HG02884 (cell line): ENCODE results near the gene PLEKHG7.

Experiments
- ATAC-seq: cut with Tn5 transposase; IDR thresholded peaks from one replicate; pipeline ENCODE4 v1.9.1; 2021; ENCODE audit warnings: mild to moderate bottlenecking, moderate library complexity; ENCODE audit not compliant: unreplicated experiment

The PLEKHG7 gene

DNA sequence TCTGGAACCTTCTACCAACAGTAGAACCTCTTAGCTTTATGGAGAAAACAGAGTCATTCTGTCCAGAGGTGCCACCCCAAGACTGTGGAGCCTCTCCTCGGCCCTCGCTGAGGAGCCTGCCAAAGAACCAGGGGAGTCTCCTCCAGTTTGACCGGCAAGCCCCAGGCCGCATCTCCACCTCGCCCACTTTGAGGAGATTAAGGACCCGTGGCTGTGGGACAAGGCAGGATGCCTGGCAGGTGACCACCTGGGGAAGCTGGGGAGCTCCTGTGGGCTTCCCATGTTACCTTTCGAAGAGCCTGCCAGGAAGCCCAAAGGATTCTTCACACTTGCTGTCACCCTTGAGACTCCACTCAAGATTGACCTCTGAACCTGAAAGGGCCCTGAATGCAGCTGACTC, 3.8 kb downstream of the PLEKHG7 start:
- ATAC-seq: no peak

DNA sequence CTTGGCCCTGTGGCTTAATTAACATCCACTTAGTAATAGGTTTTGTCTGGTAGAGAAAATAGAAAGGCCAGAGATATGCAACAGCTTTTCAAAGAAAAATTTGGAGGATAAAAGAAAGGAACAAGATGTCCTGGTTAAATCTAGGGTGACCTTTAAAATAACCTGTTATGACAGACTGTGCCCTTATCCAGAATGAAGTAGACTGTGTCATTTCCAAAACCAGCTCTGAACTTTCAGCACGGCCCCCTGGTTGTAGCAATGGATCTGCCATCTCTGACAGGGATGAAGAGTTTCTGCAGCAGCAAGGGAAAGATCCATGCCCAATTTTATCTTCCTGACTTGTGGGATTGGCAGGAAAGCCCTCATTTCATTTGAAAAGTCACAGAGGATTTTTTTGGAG, 5.1 kb downstream of the PLEKHG7 start:
- ATAC-seq: no peak

DNA sequence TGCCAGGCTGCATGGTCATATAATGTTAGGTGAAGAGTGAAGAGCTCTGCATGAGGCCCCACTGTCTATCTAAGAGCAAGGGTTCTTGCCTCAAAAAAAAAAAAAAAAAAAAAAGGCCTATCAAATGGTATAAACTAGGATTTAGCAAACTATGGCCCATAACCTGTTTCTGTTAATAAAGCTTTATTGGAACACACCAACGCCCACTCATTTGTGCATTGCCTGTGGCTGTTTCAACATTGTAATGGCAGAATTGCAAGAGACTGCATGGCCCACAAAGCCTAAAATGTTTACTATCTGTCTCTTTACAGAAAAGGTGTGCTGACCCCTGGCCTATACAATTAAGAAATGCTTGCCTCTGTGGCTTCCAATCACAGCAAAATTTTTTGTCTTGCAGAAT, 12.8 kb downstream of the PLEKHG7 start:
- ATAC-seq: no peak

DNA sequence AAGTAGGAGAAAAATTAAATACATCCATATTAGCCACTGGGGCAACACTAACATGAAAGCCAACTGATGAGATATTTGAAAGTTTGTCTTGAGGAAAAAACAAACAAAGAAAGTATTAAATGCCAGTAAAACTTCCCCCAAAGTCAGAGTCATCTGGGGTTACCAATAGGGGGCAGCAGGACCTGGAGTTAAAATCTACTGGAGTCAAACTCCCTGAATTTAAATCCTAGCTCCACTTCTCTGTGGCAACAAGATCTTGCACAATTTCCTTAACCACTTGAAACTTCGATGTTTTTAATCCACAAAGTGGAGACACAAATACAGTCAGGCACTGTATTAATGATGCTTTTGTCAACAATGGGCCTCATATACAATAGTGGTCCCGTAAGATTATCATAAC, 14.4 kb downstream of the PLEKHG7 start:
- ATAC-seq: no peak

DNA sequence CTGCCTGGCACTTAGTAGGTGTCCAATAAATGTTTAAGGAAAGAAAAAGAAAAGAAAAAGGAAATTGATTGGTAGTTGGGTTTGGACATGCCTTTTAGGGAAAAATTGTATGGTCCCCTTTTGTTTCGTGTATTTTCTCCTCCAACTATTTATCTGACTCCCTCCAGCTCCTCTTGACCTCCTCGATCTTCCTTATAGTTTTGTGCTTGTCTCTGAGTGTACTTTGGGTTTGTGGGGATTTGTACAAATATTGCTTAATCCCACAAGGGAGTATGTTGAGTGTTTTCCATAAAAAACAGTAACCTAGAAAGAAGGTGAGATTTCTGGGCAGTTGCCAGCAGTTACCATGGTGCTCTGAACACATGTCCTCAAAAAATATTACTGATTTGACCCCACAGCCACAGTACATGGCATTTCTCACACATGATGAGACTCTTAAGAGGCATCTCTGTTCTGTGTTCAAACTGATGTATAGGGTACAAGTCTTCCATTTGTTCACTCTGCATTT, 15.7 kb downstream of the PLEKHG7 start:
- no peak for ATAC-seq

DNA sequence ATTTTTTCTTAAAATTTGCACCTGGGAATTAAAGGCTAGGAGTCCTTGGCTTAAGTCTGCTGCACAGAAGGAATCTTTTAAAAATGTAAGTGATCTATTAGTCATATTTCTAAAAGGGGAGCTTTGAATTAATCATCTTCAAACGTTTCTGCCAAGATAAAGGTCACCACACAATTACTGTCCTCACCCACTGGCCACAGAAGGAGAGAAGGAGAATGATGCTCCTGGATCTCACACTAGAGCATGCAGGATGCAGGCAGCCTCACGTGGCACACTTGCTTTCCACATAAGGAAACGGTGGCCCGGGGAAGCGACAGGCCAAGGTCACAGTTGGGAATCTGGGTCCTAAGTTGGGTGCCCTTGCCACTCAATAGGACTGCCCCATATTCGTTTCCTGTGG, 16.9 kb downstream of the PLEKHG7 start:
- ATAC-seq: no peak

DNA sequence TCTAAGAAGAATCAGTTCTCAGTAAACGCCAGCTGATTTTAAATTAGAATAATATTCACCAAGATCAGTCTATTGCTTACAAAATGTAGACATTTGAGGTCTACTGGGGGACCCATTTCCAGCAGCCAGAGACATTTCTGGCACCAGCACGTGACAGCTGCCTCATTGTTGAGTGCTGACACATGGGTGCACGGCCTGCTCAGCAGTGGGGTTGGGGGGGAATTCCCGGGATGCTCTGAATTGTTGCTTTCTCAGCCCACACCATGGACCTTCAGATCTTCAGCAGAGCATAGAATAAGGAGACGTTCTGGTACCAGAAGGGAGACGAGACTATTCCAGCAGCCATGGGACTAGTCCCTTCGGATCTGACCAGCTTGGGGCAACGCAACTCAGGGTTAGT, 18.3 kb downstream of the PLEKHG7 start:
- no peak for ATAC-seq

DNA sequence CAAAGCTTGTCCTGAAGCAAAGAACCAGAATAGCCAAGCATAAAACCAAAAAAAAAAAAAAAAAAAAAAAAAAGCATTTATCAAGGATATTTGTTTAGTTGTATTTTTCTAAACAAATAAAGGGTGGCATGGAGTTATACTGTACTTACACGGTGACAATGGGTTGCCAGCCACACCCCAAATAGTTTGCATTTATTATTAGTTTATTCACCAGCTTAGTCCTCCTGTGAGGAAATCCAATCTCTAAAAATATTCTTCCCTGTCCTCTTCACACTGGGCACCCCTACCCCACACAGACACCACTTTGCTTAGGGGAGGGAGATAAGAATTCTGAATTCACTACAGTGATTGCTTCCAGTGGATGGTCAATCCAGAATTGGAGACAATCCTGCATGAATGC, 18.9 kb downstream of the PLEKHG7 start:
- ATAC-seq: no peak

DNA sequence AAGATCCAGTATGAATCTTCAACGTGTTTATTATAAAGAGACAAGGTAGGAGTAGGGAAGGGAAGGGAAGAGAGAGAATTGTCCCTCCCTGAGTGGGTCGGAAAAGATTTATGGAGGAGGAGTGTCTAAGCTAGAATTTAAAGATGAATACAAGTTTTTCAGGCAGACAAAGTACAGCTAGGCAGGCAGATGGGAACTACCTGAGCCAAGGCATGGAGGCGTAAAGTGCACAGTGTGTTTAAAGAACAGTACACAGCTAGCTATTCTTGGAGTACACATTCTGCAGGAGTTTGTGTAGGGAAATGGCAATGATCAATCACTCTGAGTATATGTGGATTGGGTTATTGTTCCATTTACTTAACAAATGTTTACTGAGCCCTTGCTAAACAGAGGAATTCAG, 20.1 kb downstream of the PLEKHG7 start:
- no peak for ATAC-seq

DNA sequence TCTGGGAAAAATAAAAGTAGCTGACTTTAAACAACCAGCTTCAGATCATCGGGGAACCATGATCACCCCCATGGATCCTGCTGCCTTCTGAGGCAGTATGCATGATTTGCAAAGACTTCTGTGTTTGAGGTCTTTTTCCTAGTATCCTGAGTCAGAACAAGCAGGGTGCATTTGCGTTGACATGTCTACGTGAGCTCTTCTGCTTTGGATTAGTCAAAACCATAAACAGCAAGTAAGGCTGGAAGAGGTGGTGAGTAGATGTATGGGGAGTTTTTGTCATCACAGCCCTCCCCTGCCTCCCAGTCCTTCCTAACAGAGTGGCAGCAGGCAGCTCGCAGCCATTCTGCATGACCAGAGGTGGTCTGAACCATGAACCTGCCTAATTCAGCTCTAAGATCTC, 24.1 kb downstream of the PLEKHG7 start:
- ATAC-seq: no peak

DNA sequence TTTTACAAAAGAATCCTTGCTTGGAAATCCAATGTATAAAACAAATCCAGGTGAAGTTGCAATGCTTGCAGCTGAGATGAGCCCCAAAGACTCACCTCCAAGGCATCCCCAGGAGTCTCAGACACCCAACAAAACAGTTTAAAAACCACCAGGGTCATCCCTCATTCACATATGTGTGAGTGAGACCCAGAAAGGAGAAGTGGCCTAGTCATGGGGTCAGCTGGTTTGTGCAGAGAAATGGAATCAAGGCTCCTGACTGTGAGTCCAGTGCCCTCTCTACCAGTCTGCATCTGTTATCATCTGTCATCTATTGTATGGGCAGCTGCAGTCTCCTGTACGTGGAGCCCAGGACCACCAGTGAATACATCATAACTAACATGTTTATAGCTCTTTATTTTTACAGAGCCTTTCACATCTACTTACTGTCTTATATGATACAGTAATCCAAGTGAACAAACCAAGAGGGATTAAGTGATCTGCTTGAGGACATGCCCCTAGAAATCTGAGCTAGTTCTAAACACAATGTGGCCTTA, 27.1 kb downstream of the PLEKHG7 start:
- ATAC-seq: no peak

DNA sequence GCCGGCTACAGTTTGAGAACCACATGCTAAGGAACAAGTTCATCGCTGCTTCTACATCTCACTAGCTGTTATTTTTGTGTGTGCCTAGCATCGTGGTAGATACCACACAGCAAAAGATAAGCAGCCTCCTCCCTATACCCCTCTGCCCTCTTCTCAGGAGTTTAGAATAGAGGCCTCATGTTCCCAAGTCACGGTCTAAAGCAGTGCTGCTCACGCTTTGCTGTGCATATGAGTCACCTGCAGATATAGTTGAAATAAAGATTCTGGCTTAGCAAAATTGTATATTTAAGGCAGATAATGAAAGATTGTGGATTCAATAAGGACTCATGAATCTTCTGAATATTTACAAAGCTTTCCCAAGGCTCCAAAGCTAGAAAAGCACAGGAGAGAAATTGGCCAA, 28.0 kb downstream of the PLEKHG7 start:
- ATAC-seq: no peak

DNA sequence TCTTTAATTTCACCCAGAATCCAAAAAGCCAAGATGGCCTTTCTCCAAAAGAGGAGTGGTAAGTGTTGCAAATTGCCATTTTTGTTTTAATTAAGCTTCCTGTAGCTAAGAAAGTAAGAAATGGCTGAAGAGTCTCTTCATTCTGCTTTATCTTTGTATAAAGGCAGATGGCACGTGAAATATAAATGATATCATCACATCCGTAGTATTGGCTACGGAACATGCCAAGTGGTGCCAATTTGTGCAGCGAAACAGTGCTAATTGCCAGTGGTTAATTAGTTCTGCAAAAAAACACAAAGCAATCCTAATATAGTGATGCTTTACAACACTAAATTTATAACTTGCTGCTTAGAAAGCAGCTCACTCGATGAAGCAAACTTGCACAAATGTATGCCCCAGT, 29.4 kb downstream of the PLEKHG7 start:
- no peak for ATAC-seq

DNA sequence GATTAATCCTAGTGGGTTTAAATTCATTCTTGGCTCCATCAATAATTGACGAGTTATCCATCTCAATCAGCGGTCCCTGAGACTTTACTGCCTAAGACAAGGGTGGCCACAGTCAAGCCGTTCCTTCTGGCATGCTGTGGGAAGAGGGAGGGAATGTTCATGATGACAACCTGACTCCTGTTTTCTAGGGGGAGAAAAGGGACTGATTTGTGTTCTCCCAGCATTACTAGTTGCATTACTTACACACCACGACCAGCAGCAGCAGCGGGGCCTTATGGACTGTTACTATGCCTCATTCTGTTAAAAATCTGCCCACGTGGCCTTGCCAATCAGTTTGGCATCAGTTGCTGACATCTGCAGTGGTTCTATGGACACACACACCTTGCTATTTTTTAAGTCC, 29.9 kb downstream of the PLEKHG7 start:
- ATAC-seq: no peak

DNA sequence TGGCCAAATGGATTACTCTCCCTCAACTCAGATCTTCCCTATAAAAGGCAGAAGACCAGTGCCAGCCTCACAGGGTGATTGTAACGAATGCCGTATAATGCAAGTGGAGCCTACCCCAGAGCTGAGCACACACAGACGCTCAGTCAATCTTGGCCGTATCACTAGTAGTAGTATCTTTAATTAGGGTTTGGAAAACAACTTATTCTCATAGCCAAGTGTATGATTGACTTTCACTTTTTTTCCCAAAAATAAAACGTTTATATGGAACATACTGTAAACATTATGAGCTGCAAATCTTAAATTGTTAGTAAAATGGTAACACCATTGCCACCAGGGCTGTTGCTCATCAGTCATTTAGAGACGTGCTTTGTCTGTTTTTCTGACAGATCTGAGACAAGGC, 30.4 kb downstream of the PLEKHG7 start:
- no peak for ATAC-seq

DNA sequence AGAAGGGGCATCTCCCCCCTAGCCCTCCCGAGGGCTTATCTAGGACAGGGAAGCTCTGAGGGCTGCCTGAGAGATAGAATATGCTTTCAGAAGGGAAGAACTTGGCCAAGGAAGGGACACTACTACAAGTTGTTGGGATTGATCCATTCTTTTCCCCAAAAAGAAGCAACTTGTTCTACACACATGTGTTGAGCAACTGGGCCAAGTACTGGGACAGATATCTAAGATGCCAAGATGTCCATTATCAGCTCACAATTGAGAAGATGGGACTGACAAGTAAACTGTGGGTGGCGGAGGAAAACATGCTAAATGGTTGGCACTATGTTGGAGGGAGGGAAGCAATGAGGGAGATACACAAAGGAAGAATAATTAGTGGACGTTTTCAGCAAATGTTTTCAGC, 30.9 kb downstream of the PLEKHG7 start:
- no peak for ATAC-seq

DNA sequence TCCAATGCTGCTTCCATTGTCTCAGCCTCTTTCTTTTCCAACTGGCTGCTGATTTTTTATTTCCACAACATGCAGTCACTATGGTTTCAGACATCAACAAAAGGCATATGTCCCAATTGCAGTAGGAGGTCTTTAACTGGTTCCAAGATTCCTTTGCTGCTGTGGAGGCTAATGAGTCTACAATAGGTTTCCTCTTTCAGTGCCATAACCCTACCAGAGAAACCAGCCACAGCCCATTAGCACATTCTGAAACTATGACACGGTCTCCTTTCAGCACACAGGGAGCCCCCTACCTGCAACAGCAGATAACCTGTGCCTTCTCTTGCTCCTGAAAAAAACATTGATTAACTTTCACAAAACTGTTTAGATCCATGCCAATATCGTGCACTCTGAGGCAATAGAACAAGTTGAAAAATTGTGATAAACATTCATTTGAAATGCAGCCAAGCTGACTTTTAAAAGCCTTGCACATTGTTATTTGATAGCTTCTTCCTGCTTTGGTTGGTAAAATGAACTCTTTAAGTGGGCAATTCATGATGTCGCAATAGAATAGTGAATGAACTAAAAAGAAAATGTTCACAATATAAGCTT, 32.4 kb downstream of the PLEKHG7 start:
- no peak for ATAC-seq

DNA sequence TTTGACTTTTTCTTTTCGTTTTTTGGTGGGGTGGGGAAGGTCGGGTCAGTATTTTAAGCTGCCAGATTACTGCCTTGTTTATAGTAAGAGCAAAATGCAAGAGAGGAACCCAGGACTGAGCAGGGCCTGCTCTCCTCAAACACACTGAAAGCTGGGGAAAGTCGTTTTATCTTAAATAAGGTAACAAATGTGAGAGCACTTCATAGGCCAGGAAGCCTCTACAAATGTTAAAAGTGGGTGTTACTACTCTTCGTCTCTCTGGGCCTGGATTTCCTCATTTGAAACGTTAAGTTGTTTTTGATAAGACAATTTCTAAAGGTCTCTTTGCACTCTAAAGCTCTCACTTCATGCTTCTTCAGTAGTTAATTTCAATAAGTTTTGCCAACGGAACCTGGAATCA, 33.8 kb downstream of the PLEKHG7 start:
- ATAC-seq: no peak

DNA sequence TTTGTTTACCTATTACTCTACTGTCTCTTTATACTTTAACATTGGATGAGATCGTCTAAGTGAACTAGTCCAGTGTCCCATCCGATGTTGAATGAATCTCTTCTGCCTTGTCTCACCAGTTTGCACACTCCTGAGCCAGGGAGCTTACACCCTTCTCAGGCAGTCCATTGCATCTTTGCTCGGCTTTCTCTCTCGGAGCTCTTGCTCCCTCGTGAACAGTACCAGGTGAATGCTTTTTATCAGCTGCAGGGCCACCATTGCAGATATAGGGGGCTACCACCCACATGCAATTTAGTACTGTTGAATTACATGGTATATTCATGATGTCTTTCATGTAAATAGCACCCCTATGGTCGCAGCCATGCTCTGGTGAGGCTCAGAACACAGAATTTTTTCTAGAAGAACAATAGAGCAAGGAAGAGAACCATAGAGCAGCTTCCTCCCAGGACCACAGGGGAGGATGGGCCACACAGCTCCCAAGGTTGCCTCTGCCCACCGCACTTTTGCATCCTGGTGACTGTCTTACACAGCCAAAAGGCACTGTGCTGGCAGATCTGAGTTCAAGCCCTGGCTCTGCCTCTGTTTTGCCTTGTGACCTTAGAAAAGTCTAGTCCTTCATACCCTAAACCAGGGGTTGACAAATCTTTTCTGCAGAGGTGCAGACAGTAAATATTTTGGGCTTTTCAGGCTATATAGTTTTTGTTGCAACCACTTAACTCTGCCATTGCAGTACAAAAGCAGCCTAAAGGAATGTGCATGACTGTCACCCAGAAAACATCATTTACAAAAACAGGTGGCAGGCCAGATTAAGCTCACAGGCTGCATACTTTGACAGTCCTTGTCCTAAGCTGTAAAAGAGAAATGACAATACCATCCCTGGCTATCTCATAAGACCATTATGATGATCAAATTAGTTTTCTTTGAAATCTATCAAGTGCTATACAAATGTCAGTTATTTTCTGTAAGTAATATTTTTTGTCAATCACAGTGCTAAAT, 35.4 kb downstream of the PLEKHG7 start:
- no peak for ATAC-seq

DNA sequence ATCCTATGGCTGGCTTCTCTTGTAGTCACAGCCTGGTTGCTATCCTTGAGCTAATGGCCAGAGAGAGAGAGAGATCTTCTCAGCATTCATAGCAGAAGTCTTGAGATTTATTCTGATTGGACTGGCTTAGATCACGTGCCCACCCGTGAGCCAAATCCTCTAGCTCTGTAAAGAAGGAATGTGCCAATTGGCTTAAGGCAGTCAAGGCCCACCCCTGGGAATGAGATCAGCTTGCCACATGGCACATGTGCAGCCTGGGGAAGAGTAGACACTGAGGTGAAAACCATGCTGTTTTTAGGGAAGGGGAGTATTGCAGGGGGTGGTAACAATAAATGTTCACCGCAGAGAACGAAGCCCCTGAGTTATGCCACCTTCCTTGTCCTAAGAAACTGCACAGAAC, 36.3 kb downstream of the PLEKHG7 start:
- no peak for ATAC-seq

DNA sequence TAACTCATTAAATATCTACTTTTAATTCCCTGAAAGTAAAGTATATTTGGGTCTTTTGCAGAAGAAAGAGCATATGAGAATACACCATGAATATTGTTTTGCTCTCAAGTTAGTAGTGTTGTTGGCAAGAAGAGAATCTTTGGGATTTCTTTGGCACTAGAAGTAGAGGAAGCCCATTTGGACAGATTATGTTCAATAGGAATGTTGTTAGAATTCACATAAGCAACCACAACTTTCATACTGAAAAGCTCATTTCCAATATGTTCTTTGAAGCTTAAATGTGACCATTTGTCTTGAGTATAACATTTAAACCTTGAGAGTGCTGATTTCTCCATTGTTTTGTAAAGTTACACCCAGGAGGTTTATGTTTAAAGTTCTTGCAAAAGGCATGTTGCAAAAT, 37.6 kb downstream of the PLEKHG7 start:
- no peak for ATAC-seq

DNA sequence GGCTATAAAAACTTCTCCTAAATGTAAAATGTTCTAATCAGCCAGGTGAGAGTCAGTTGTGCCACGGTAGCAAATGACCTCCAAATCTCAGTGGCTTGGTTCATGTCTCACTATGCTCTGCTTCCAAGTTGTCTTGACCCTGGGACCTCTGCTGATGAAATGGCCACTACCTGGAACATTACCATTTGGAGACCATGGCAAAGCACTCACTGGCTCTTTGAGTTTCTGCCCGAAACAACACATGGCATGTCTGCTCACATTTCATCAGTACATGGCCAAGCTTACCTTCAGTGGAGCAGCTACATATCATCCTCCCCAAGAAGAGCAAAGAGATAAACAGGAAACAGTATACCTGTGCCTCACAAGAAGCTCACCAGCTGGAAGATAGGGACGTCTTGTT, 40.2 kb downstream of the PLEKHG7 start:
- ATAC-seq: no peak
